Right ventricle myocardium inferior (tissue), 1 donor: ENCODE data around the gene FOXE1. TPM values are rescaled to one million over a fixed set of nuclear protein-coding genes. Genes with fewer than 3 reads are reported as not detected.
A peak's percentile ranks its signal among the peaks of the same experiment; 100 is the strongest.

Experiments
- ATAC-seq: fragments of 200-7000 bp; cut with Tn5 transposase; one replicate; pipeline ENCODE4 v1.9.1; 2020; ENCODE audit warnings: mild to moderate bottlenecking, moderate library complexity
- DNase-seq: peaks from one replicate; pipeline ENCODE4 v3.0.0; 2021; ENCODE audit errors: missing footprints
- intact Hi-C: fragments of 100-400 bp; cut with DNase I; formaldehyde crosslinking; loops from one replicate; pipeline ENCODE4 v1.11.0; 2022
- long read RNA-seq: library from polyadenylated mRNA; unstranded; transcript quantifications from one replicate; pipeline ENCODE4 v2.0.0, GENCODE V29; 2021
- total RNA-seq: library from RNA; stranded (reverse); fragmentation: NEBNext Ultra II Directional; extraction: Animal tissue kit (Norgen Biotek cat#: 25700); gene quantifications from one replicate; pipeline ENCODE4 v1.2.1, GENCODE V29; 2021
- donor health status: DM: no; HTN: yes; CAD: no; lungs with severe emphysema.

Gene FOXE1
- not detected for total RNA-seq
- long read RNA-seq = 0 reads

DNA sequence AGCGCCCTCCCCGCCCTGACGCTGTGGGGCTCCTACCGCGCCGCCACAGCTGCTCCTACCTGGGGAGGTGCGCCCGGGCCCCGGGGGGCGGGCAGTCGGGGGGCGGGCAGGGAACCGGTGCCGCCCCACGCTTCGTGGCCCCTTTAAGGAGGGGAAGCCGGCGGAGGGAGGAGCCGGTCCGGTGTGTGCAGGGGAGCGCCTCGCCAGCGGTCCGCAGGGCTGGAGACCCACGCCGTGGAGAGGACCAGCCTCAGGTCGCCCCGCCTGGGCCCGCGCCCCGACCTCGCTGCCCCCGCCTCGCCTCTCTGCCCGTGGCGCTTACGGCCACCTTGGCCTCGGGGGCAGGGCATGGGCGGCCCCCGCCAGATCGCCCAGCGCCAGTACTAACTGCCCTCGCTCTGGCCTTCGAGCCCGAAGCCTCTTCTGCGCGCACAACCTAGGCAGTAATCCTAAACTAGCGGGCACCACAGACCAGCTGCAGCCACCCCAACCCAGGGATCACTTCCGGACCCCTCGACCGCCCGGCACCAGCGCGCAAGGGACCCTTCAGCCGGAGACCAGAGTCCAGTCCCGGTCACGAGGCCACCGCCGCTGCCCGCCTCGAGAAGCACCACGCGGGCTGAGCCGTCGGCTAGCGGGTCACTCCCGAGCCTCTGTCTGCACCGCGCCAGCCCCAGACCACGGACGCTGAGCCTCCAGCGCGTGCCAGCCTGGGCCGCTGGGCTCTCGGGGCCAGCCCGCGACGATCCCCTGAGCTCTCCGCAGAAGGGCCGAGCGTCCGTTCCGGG is at the start of gene FOXE1:
Gene FOXE1 (plus strand): TSS at position 171 of the 788 bp plus-strand sequence. CDS start 689 bp downstream, outside the sequence.
- intact Hi-C loops = no loop called here
- DNase-seq (no peak), ATAC-seq (no peak)

DNA sequence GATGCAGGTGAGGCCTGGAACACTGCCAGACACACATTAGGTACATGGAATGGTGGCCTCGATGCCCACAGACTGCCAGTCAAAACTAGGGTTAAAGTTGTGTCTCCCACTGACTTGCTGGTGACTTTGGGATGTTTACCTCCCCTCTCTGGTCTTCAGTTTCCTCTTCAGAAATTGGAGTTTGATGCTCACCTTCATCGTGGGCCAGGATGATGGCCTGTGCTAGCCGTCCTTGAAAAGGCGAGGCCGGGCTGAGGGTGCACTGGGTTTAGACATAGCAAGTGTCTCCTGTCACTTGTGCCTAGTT is 49.0 kb upstream of the FOXE1 start:
- DNase-seq (no peak), ATAC-seq (no peak)
- intact Hi-C loops = no loop called here

DNA sequence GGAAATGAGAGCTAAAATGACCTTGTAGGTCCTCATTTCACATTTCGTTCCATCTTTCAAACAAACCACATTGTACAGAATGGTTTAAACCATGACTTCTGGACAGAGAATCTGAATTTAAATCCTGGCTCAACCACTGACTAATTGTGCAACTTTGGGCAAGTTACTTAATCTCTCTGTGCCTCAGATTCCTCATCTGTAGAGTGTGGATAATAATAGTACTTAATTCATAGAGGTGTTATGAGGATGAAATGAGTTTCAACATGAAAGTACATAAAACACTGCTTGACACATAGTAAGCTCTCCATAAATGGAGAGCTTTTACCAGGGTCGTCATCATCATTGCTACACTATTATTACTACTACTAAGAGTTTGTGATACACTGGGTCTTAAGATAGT is 46.3 kb upstream of the FOXE1 start:
- intact Hi-C loops = no loop called here
- ATAC-seq (no peak), DNase-seq (no peak)

DNA sequence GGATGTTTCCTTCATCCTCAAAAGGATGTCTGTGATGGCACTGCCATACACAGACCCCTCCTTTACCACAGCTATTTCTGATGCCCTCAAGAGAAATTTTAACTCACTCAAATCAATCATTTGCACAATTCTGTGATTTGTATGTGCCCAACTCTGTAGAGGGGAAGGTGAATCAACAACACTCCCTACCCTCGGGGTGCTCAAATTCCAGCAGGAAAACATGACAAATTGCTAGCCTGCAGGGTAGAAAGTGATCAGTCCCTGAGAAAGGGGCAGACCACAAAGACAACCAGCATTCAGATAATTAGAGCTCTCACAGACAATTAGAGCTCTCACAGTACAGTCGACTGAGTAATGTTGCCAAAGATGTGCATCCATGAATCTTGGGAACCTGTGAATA is 45.3 kb upstream of the FOXE1 start:
- no peak for ATAC-seq
- intact Hi-C loops = no loop called here

DNA sequence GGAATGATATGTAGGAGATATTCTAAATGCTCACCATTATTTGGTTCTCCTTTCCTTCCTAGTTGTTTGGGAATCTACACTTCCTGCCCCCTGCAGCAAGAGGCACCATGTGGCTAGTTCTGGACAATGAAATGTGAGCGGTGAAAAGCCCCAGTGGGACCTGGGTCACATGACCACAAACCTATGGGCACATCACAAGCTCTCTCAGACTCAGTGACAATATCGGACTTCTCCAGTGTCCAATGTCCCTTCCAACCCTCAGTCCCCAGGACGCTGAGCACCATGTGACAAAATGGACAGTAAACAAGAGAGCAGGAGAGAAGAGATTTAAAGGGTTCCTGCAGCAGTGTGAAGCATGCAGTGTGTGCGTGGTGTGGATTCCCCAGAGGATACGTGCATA is 44.6 kb upstream of the FOXE1 start:
- no peak for DNase-seq
- intact Hi-C loops = no loop called here
- no peak for ATAC-seq

More for the DNA sequence above, 45.3 kb upstream of the FOXE1 start:
- no peak for DNase-seq

DNA sequence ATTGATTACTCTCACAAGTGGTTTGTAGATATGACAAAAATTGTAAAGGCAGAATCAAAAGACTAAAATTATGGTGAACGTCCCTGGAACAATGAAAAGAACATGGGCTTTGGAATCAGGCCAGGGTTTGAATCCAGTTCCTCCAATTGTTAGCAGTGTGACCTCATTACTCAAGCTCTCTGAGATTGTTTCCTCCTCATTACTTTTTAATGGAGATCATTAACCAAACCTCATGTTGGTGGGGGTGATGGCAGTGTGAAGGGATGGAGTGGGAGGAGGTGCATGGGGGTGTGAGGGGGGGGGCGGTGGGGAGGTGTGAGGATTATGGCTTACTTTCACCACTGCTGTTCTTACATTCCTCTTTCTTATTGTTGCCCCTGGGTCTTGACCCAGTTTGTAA is 44.1 kb upstream of the FOXE1 start:
- intact Hi-C loops = no loop called here
- DNase-seq (no peak), ATAC-seq (no peak)

DNA sequence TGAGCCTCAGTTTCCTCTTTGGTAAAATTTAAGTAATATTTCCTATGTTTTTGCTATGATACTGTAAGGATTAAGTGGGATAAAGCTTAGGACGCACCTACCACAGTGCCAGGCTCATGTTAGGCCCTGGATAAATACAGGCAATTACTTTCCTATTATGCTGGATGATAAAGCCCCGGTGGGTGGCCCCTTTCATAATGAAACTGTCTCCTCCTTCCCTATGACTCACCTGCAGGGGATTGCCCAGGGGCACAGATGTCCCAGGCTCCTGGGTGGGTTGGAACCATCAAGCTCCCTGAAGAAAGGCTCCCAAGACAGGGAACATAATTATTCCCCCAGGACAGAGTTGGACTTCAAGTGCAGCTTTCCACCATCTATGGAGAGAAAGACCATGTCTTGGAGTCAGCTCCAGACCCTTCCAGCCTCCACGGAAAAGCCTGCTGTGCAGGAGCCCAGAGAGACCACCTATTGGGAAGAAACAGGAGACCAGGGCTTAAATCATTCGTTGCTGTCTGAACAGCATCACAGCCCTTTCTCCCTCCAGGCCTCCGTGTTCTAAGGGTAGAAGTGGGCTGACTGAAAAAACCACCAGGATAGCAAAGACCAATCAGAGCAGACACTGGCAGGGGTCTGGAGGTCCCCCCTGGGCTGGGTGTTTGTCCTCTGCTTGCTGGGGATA is 43.2 kb upstream of the FOXE1 start:
- ATAC-seq = no peak
- no peak for DNase-seq
- intact Hi-C loops = no loop called here

DNA sequence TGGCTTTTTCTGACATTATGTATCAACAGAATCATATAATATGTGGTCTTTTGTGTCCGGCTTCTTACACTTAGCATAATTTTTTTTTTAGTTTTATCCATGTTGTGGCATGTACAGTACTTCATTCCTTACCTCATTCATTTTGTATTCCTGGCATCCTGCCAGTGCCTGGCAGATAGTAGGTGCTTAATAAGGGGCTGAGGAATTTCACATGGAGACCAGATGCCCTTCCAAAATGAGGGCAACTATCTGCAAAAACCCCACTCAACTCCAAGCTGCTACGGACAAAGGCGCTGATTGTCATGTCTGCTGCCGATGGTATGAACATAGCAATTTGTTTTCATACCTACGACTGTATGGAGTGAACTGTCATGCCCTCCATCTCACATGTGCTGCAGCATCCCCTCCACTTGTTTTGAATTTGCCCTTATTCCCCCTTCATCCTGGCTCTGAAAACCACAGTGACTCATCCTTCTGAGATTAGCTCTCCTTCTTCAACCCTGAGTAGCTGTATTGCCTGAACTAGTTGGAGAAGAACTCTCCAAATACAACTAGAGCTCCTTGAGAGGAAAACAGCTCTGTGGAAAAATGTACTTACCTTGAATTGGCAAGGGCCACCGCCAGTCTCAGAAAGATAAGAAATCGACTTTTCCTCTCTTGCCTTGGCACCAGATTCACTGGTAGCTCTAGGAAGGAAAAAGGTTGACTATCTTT is 41.3 kb upstream of the FOXE1 start:
- no peak for DNase-seq
- no peak for ATAC-seq
- intact Hi-C loops = no loop called here

DNA sequence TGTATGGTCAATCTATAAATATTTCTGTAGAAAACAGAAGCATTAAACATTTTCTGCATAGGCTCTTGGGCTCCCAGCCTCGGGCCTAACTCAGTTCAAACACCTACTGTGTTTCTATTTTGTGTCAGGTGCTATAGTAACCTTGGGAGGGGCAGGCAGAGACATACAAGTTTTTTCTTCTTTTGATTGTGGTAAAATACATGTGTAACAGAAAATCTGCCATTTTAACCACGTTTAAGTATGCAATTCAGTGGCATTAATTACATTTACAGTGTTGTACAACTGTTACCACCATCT is 40.8 kb upstream of the FOXE1 start:
- ATAC-seq = no peak
- intact Hi-C loops = no loop called here
- DNase-seq = no peak

DNA sequence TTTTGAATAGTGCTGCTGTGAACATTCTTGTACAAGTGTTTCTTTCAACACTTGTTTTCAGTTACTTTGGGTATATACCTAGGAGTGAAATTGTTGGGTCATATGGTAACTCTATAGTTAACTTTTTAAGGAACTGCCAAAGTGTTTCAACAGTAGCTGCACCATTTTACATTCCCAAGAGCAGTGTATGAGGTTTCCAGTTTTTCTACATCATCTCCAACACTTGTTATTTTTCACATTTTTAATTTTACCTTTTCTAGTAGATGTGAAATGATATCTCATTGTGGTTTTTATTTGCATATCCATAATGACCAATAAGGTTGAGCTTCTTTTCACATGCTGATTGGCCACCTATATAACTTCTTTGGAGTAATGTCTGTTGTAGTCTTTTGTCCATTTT is 40.0 kb upstream of the FOXE1 start:
- DNase-seq (no peak), ATAC-seq (no peak)
- intact Hi-C loops = no loop called here

DNA sequence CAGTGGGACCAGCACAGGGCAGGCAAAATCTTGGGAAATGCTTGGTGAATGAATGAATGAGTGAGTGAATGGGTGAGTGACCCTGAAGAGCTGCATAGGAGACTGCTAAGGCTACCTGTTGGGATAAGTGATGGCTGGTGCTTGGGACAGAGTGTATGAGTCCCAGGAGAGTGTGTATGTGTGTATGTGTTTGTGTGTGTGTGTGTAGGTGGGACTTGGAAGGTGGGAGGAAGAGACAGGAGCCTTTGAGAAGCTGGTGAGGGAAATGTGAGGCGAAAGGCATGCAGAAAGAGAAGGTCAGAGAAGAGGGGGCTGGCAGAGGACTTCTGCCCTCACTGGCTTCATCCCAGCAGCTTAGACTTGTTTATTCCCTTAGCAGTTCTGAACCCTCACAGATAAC is 33.3 kb upstream of the FOXE1 start:
- DNase-seq (no peak), ATAC-seq (no peak)
- intact Hi-C loops = no loop called here

DNA sequence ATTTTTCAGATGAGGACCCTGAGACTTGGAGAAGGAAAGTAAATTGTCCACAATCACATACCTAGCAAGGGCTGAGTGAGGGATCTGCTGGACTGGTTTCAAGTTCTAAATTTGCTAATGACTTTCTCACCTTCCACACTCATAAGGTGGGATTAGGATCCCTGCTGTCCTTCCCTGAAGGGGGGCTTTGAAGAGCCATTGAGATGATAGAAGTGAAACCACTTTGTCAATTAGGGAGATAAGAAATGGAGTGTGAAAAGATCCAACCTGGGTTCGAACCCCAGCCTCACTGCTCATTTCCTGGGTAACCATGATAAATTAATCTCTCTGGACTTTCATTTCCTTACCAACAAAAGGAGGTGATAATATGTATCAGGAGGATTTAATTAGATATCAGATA is 32.7 kb upstream of the FOXE1 start:
- intact Hi-C loops = no loop called here
- ATAC-seq (no peak), DNase-seq (no peak)

DNA sequence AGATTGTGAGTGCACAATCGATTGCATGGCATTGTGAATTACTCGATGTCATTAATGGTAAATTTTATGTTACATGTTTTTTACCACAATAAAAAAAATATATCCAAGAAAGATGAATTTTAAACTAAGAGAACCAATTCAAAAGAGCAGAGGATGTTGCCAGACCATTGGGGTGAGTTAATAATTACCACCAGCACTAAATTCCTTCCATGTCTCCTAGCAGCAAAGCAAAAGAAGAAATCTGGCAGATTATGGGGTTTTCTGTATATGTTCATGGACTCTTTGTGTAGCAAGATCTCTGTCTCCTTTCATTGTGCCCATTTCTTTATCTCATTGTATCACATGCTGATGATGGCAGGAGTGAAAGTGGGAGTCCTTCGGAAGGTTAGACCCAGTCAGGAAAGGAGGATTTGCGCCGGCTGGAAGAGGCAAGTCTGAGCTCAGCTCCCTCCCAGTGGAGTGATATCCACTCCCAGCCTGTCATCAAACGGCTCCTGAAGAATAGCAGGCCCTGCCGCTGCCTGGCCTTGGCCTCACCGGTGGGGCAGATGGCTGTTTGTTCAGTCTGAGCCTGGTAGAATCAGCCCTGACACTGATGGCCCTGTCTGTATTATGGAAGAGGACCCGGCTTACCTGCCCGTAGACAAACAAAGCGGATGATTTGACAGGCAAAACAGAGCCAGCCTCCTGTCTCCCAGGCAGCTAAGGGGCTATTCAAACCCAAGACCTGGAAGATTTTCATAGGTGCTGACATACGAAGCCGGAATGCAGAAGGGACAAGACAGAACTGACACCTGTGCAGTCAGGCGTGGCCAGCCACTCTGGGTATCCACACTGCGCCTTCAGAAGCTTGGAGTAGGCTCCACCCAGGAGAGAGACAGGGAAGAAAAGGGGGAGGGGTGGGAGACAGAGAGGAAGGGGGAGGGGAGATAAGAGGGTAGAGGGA is 21.9 kb upstream of the FOXE1 start:
- no peak for DNase-seq
- intact Hi-C loops = no loop called here
- ATAC-seq = peak; percentile 65

DNA sequence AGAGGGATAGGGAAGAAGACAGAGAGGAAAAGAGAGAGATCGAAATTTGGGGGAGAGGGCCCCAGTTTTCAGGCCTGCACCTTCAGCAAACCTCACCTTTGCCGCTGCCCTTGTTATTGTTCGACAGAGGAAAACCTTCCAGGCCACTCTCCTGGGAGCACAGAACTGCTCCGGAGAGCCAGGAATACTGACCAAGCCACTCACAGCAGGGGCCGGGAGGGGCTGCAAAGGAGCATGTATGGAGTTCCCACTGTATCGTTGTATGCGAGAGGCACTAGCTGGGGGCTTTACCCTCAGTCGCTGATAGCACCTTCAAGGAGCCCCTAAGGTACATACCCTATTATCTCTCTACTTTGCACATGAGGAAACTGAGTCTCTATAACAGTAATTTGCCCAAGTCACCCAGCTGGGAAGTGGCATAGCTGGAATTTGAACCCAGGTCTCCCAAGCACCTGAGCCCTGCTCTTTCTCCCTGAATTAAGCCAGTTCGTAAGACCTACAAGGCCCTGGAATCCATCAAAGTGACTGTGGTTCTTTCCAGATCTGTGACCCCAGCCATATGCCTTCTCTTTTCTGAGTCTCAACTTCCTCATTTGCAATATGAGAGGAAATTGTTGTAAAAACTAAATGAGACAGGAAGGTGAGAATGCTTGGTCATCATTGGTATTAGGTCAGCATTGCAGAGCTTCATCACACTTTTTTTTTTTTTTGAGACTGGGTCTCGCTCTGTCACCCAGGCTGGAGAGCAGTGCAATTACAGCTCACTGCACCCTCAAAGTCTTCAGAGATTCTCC is 21.0 kb upstream of the FOXE1 start:
- ATAC-seq (no peak), DNase-seq (no peak)
- intact Hi-C loops = no loop called here

DNA sequence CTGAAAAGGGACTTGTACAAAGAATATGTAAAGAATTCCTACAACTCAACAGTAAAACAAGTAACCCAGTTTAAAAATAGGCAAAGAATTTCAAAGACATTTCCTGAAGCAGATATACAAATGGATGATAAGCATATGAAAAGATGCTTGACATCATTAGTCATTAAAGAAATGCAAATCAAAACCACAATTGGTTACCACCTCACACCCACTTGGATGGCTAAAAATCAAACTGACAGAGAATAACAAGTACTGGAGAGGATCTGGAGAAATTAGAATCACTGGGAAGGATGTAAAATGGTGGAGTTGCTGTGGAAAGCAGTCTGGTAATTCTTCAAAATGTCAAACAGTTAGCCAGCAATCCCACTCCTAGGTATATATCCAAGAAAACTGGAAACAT is 12.5 kb upstream of the FOXE1 start:
- ATAC-seq = no peak
- no peak for DNase-seq
- intact Hi-C loops = no loop called here

DNA sequence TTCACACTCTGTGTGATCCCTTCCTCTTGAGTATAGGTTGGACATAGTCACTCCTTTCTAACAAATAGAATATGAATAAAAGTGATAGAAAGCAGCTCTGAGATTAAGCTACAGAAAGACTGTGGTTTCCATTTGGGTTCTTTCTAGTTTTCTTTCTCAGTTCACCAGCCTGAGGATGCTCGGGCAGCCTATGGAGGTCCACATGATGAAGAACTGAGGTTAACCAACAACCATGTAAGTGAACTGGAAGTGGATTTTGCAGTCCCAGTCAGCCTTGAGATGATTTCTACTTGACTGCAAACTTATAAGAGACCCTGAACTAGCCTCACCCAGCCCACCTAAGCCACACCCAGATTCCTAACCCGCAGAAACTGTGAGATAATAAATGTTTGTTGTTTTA is 10.1 kb upstream of the FOXE1 start:
- DNase-seq (no peak), ATAC-seq (no peak)
- intact Hi-C loops = no loop called here

DNA sequence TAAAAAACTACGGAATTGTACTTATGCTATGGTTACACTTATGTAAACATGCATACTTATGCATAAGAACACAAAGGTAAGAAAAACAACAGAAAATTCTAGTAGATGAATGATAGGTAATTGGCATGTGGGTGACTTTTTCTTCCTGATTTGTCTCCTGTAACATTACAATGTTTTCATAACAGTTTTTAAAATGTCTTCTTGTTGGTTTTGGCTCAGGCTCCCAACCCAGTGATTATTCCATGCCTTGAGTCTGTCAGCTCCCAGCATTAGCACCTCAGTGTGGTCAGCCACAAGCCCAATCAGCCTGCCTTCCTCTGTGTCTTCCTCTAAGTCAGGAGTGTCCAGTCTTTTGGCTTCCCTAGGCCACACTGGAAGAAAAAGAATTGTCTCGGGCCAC is 7.9 kb upstream of the FOXE1 start:
- DNase-seq = no peak
- ATAC-seq = no peak
- intact Hi-C loops = no loop called here

DNA sequence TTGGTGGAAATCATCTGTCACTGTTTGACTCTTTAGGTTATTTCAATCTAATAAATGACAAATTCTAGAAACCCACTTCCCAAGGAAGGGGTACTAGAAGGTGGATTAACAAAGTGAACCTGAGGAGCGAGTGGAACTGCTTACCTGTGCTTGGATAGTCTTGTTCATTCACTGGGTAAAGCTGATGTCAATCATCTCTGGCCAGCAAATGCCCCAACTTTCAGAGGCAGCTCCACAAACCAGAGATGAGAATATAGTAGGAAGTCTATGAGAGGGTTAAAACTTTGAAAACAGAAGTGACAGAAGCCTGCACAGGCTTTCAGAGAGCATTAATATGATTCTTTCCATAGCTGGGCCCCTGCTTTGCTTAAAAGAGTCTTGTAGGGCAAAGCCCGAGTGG is 7.3 kb upstream of the FOXE1 start:
- intact Hi-C loops = no loop called here
- DNase-seq = no peak
- ATAC-seq = no peak

DNA sequence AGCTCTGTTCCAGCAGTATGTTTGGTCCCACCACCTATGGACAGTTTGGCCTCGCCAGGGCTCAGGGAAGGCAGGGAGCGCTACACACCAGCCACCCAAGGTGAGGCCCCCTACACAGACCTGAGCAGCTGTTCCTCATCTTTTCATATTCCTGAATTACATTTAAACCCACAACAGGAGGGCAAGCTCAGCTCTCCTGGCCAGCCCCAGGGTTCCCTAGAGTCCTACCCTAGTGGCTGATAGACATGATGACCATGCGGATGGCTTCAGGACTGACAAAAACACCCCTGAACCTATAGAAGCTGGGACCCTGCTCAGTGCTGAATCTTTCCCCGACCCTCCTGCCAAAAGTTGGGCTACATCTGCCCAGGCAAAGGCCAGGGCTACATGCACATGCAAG is 6.7 kb upstream of the FOXE1 start:
- DNase-seq (no peak), ATAC-seq (no peak)
- intact Hi-C loops = no loop called here
